Activated CD8-positive, alpha-beta memory T cell treated with anti-CD3 and anti-CD28 coated beads for 36 hours (primary cell): Measurements from ENCODE around the gene MYO1D. TPM values are rescaled to one million over a fixed set of nuclear protein-coding genes. Genes with fewer than 3 reads are reported as not detected.

ENCODE experiments used
- CTCF ChIA-PET: fragments of 350-600 bp; sonication (Branson Sonifier 250); formaldehyde crosslinking; loops from one replicate; lab custom pipeline; 2021; ENCODE audit warnings: antibody characterized with exemption; lab: Charles Lee
- POLR2A ChIA-PET: fragments of 350-600 bp; sonication (Branson Sonifier 250); formaldehyde crosslinking; loops from one replicate; lab custom pipeline; 2021; ENCODE audit warnings: antibody characterized with exemption; lab: Charles Lee
- total RNA-seq, 2 experiments: library from RNA; stranded (reverse); gene quantifications; one replicate each; pipeline ENCODE4 v1.2.3, GENCODE V29; 2021

MYO1D gene
- total RNA-seq, 2 experiments from 2014 or later = 10.5 to 12.5 TPM

DNA sequence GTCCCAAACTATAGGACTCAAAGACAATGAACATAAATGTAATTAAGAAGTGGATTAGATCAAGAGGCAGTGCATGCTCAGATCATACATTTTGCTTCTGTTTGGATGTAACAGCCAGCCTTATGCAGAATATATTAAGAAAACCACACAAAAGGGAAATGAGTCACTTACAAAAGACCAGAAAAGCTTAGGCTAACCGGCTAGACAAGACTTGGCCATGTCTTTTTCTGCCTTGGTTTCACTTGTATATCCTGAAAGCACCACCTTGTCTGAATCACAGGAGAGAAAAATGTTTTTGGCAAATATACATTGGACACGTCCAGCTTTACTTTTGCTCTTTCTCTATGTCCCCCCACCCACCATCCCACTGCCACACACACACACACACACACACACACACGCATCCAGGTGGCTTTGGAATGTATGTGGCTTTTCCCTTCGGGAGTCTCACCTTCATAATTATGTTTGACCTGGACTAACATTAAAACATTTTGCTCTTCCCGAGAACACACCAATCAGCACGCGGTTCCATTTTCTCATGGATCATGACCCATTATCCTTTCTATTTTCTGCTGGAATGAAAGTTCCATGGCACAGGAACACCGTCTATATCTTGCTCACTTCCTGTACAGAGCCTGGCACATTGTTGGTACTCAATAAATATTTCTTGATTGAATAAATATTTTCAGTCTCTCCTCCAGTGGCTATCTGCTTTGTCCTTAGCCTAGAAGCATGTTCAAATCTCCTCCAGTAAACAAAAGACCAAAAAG lies 325.6 kb downstream of the MYO1D start:
- ChIA-PET POLR2A (interaction anchor here (1.0 kb wide), 1 partner anchor 62 kb away, joined by 4 read pairs; no protein-coding TSS in a partner anchor), CTCF (interaction anchor here (0.7 kb wide), 1 partner anchor 61 kb away, joined by 3 read pairs; no protein-coding TSS in a partner anchor)

DNA sequence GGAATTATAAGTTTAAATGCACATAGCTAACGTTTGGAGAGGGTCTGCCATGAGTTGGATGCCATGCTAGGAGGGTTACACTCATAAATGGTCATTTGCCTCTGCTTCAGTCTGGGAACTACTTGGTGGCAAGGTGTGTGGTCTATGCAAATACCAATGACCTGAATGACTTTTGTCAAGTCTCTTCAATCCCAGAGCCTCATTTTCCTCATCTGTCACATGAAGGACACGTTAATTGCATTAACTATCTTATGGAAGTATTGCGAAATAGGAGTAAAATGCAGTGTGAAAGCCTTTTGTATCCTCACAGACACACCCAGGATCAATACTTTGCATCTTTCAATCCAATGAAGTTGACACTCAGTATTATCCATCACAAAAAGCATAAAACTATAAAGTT lies 327.4 kb downstream of the MYO1D start:
- ChIA-PET POLR2A (no interaction called here), CTCF (interaction anchor here (0.7 kb wide), 1 partner anchor 440 kb away, joined by 3 read pairs; no protein-coding TSS in a partner anchor)

GRCh38 chr17:32546031-32546444 lies 330.9 kb downstream of the MYO1D start:
- ChIA-PET POLR2A (no interaction called here), CTCF (no interaction called here)

- ChIA-PET POLR2A (no interaction called here), CTCF (interaction anchor here (1.0 kb wide), 1 partner anchor 19 kb away, joined by 3 read pairs; no protein-coding TSS in a partner anchor)
These were observed 334.7 kb downstream of the MYO1D start for GRCh38 chr17:32542186-32542585.

GRCh38 chr17:32541640-32542039 lies 335.3 kb downstream of the MYO1D start:
- ChIA-PET POLR2A (no interaction called here), CTCF (interaction anchor here (1.0 kb wide), 1 partner anchor 19 kb away, joined by 3 read pairs; no protein-coding TSS in a partner anchor)

DNA sequence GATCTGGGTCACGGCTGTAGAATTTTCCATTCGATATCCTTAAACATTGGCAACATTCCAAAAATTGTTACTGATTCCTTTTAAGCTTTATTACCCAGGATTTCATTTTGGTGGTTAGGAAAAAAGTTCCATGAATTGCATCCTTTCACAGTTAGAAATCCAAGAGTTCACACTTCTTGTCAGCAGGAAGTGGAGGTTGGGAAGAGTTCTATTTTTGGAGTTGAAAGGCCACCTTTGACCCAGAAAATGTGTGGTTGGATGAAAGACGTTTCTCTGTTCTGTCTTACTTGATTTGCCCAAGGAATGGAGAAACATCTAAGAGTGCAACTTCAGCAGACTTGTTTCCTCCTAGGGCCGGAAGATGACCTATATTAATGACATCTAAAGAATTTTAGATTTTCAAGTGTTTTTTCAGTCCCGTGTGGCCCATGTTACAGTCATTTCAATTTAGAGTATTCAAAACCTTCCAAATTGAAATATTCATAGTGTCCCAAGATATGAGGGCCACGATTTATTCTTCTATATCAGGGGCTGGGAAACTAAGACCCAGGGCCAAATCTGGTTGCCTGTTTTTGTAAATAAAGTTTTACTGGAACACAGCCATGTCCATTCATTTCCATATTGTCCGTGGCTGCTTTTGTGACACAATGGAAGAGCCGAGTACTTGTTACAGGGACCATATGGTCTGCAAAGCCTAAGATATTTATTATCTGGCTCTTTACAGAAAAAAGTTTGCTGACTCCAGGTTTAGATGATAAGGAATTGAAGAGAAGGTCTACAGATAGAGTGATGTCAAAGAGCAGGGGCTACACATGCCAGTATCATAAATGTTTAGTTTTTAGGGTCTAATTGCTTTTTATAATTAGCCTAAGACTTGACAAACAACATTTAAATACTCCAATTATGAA lies 339.9 kb downstream of the MYO1D start:
- ChIA-PET CTCF (no interaction called here), POLR2A (no interaction called here)

- ChIA-PET CTCF (no interaction called here), POLR2A (no interaction called here)
These were observed 343.6 kb downstream of the MYO1D start for GRCh38 chr17:32533296-32533695.

DNA sequence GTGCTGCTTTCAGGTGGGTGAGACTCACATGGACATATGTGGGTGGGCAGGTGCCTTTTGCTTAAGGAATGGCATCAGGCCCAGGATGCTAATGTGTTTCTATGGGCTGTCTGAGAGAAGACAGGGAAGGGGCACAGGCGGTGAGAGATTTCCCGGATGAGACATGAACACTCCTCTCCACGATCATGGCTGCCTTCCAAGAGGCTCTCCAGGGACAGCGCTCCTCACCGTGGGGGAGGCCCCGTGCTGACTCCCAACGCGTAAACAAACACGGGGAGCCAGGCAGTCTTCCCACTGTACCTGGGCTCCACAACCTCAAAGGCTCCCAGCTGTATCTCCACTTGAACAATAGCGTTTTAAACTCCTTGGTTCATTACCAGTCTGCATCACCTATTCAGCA lies 347.3 kb downstream of the MYO1D start:
- POLR2A ChIA-PET = no interaction called here
- CTCF ChIA-PET = no interaction called here

DNA sequence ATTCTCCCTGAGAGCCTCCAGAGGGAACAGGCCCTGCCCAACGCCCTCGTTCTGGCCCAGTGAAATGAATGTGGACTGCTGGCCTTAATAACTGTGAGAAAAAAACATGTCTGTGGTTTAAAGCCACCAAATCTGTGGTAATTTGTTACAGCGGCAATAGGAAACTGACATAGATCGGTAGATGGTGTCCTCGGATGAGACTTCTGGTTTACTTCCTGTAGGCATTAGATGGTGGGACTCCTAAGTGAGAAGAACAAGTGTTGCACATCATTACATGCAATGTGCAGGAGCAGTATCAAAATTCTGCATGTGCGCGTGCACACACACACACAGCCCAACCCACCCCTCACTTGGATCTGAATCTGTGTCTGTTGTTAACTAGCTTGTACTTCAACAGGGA lies 348.1 kb downstream of the MYO1D start:
- POLR2A ChIA-PET = no interaction called here
- CTCF ChIA-PET = no interaction called here

DNA sequence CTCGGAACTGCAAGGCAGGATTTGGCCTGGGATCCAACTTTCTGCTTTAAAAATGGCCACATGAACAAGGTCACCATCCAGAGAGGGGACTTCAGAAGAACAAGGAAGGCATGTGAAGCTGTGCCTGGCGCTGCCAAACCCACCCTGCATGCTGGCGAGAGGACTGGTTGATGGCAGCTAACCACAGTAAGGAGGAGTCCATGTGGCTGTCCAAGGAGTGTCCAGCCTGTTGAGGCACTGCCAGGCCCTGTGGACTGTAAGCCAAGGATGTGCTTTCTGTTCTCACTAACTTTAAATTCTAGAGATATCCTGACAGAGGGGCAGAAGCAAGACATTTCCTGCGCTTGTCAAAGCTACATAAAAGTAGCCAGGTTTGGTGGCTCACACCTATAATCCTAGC lies 349.8 kb downstream of the MYO1D start:
- ChIA-PET CTCF (no interaction called here), POLR2A (interaction anchor here (0.7 kb wide), 1 partner anchor 9 kb away, joined by 7 read pairs; no protein-coding TSS in a partner anchor)

DNA sequence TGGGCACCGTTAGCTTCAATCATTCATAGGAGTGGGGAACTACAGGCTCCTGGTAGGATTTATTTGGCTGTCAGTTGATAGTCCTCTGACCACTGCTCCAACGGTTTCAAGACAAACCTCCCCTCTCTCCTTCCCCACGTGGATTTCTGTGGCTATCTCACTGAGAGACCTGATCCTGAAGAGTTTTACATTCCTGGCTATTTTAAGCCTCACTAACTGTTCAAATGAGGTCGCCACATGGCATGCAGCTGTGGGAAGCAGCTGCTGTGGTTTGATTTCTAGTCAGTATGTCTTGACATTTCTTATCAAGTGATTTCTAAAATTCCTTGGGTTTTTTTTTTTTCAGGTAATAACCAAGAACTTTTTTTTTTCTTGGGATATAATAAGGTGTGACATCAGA lies 351.8 kb downstream of the MYO1D start:
- ChIA-PET POLR2A (interaction anchor here (0.7 kb wide), 1 partner anchor 9 kb away, joined by 3 read pairs; no protein-coding TSS in a partner anchor), CTCF (interaction anchor here (1.1 kb wide), 1 partner anchor 391 kb away, joined by 3 read pairs; no protein-coding TSS in a partner anchor)

- CTCF ChIA-PET = interaction anchor here (0.7 to 1.5 kb wide), 6 partner anchors 37 to 392 kb away, joined by 3 to 6 read pairs (median 4); partner anchors contain the start of gene PSMD11
These were observed 352.4 kb downstream of the MYO1D start for GRCh38 chr17:32524553-32524880.

DNA sequence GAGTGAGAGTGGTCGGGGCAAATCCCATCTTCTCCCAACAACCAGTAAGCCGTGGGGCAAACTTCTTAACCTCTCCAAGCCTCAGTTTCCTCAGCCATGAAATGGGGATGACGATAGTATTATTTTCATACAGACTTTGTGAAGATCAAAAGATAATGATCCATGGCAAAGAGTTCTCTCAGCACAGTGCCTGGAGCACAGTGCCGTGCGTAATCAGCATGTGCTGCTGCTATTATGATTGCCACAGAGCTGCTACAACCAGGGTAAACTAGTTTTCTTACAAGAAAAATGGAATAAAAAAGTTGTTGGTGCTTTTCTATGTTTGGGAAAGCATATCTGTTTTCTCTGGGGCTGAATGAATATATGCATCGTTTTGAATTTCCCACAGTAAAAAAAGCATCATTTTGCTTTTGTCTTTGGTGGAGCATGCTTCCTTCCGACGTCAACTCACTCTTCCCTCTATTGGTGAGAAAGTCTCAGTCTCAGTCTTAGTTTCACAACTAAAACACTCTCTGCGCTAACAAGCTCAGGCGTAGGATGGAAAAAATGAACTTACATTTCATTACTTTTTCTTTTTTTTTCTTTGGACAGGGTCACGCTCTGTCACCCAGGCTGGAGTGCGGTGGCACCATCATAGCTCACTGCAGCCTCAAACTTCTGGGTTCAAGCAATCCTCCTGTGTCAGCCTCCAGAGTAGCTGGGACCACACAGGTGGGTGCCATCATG lies 352.9 kb downstream of the MYO1D start:
- ChIA-PET POLR2A (interaction anchor here (0.7 to 1.8 kb wide), 8 partner anchors 10 to 391 kb away, joined by 3 to 18 read pairs (median 4); partner anchors contain the start of gene CDK5R1), CTCF (interaction anchor here (0.7 to 1.5 kb wide), 10 partner anchors 18 to 392 kb away, joined by 3 to 6 read pairs (median 3); partner anchors contain the start of gene PSMD11)

More at GRCh38 chr17:32524553-32524880, 352.4 kb downstream of the MYO1D start:
- POLR2A ChIA-PET = interaction anchor here (0.7 to 1.8 kb wide), 6 partner anchors 10 to 391 kb away, joined by 3 to 9 read pairs (median 4); partner anchors contain the start of gene CDK5R1

DNA sequence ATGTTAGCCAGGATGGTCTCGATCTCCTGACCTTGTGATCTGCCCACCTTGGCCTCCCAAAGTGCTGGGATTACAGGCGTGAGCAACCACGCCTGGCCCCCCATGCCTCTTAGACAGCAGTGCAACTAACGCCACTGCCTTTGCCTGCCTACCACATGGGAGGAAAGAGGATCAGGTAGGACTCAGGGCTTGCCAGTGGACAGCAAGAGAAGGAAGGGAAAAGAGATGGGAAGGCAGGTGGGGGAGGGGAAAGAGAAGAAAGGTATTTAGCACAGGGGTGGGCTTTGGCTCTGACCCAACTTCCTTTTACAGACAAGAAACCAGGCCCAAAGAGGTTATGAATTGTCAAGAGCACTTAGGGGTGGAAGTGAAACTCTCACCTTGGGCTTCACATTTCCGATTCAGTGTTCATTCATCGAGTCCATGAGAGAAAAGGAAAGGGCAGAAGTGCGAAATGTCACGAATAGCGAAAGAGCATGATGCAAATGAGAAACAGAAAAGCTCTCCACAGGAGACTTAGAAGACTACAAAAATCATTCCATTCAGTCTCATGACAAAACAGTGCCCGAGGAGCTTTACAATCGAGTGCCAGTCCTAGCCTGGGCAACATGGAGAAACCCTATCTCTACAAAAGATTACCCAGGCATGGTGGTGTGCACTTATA lies 353.8 kb downstream of the MYO1D start:
- POLR2A ChIA-PET = interaction anchor here (0.9 to 1.8 kb wide), 4 partner anchors 17 to 302 kb away, joined by 3 to 18 read pairs (median 7); partner anchors contain the start of gene CDK5R1
- CTCF ChIA-PET = interaction anchor here (0.7 to 1.5 kb wide), 5 partner anchors 18 to 180 kb away, joined by 3 to 6 read pairs (median 3); no protein-coding TSS in a partner anchor

DNA sequence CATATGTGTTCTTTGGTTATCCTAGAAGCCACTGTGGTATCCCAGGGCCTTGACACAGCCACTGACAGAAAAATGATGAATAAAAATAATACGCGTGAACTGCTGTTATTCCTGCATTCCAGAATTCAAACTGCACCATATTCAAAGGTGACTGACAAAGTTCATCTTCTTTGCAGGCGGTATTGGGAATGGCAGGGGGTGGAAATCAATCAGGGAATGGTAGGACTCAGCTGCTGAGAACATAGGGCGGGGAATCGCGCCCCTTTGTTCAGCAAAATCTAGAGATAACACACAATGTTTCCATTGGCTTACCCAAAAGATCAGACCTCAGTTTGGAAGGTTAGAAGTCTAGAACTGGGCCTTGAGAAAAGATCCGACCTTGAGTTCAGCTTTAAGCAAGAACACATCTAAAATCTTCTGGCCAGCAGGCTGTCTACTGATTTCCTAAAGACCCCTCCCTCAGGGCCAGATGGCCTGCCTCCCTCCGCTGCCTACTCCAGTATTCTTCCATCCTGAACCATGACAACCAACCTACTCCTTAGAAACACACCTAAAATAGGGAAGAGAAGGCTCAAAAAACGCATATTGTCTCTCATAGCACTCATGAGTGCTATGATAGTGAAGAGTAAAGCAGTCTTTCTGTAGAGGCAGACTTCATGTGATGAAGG lies 356.1 kb downstream of the MYO1D start:
- CTCF ChIA-PET = no interaction called here
- POLR2A ChIA-PET = no interaction called here

DNA sequence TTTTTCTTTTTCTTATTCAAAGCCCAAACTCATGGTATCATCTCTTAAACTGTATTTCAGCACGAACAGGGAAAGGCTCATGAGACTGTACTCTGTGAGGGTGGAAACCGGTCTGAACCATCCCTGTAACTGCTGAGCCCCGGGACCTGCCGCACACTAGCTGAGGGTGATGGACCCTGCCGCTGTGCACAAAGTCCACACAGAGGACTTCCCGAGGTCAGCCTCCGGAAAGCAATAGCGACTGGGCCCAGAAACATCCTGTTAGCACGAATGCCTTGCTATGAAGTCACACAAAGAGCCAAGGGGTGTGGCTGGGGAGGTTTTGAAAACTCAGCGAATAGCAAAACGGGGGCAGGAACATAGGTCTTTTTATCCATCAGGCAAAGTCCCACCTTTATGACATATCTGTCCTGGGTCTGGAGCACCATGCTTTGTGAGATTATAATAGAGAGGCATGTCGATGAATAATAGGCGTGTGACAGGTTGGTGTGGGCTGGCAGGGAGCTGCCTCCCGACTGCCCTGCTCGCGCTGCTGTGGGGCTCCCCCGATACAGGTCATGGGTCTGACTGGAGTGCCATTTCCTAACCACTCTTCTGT lies 356.7 kb downstream of the MYO1D start:
- POLR2A ChIA-PET = interaction anchor here (0.7 to 1.0 kb wide), 2 partner anchors 34 to 115 kb away, joined by 3 to 4 read pairs; partner anchors contain the start of gene CDK5R1
- CTCF ChIA-PET = interaction anchor here (0.8 kb wide), 1 partner anchor 76 kb away, joined by 4 read pairs; the partner anchor contains the start of gene PSMD11
